Nephron (organoid): ENCODE data around the gene SLC22A4.
A peak's percentile ranks its signal among the peaks of the same experiment; 100 is the strongest.

Experiments
- H3K27ac Mint-ChIP-seq, 3 experiments: 2 replicates each; pipeline ENCODE4 v1.8.0; 2020; ENCODE audit warnings: mixed read lengths in 3 of 3, mild to moderate bottlenecking in 2 of 3, moderate library complexity in 1 of 3
- H3K27me3 Mint-ChIP-seq: 2 replicates; pipeline ENCODE4 v1.8.0; 2021; ENCODE audit warnings: low read depth, mild to moderate bottlenecking, moderate library complexity, mixed read lengths
- H3K36me3 Mint-ChIP-seq: 2 replicates; pipeline ENCODE4 v1.8.0; 2020; ENCODE audit warnings: low read depth, mixed read lengths
- H3K4me1 Mint-ChIP-seq: 2 replicates; pipeline ENCODE4 v1.8.0; 2020; ENCODE audit warnings: mixed read lengths
- H3K4me3 Mint-ChIP-seq, 3 experiments: 2 replicates each; pipeline ENCODE4 v1.8.0; 2020; ENCODE audit warnings: mild to moderate bottlenecking in 3 of 3, mixed read lengths in 3 of 3, moderate library complexity in 2 of 3
- H3K9me3 Mint-ChIP-seq: 2 replicates; pipeline ENCODE4 v1.8.0; 2020; ENCODE audit warnings: mixed read lengths
- TF ChIP-seq, protein P1 (sequence below), 3 experiments: fragments of 200-600 bp; sonication (generic); IDR thresholded peaks; one replicate each; pipeline ENCODE4 v1.5.0; 2021; ENCODE audit warnings: antibody characterized with exemption in 3 of 3; ENCODE audit not compliant: unreplicated experiment in 3 of 3

Gene SLC22A4

DNA sequence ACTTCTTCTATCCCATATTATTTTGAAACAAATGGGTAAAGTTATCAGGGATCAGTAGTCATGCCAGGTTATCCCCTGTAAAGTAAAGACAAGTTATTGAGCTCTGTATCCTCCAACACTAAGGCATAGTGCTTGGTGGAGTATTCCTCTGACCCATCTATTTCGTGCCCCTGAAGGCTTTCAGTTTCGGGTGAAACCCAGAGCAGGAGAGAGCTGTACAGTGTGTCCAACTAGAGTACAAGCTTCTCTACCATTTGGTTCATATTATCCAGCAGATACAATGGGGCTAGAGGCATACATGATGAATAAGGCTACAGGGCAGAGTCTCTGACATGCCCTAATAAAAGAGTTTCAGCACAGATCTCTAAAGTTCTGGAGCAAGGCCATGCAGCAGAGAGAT, 3.2 kb upstream of the SLC22A4 start:
- H3K4me1 Mint-ChIP-seq, result peaks cover 30% of the 10 kb centered on the region
- no peak overlapping the region for H3K27ac Mint-ChIP-seq
- no peaks in the 10 kb centered on the region for H3K36me3 Mint-ChIP-seq

GRCh38 chr5:132293066-132293991, 865 bp upstream of the SLC22A4 start:
- TF ChIP-seq, protein P1, sequence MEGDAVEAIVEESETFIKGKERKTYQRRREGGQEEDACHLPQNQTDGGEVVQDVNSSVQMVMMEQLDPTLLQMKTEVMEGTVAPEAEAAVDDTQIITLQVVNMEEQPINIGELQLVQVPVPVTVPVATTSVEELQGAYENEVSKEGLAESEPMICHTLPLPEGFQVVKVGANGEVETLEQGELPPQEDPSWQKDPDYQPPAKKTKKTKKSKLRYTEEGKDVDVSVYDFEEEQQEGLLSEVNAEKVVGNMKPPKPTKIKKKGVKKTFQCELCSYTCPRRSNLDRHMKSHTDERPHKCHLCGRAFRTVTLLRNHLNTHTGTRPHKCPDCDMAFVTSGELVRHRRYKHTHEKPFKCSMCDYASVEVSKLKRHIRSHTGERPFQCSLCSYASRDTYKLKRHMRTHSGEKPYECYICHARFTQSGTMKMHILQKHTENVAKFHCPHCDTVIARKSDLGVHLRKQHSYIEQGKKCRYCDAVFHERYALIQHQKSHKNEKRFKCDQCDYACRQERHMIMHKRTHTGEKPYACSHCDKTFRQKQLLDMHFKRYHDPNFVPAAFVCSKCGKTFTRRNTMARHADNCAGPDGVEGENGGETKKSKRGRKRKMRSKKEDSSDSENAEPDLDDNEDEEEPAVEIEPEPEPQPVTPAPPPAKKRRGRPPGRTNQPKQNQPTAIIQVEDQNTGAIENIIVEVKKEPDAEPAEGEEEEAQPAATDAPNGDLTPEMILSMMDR (IDR thresholded peaks at IDR 0.05; ENCODE audit: unreplicated experiment in 3 of 3), result no peak
- H3K4me3 Mint-ChIP-seq, result peak overlapping the region; percentile 95 to 96 (median 96)
- peaks cover 37% of the 10 kb centered on the region for H3K4me1 Mint-ChIP-seq
- H3K27ac Mint-ChIP-seq, result peak overlapping the region; percentile 97 to 99 (median 99)
- H3K27me3 Mint-ChIP-seq, result peaks cover 16% of the 10 kb centered on the region
- H3K9me3 Mint-ChIP-seq, result no peaks in the 10 kb centered on the region
- H3K36me3 Mint-ChIP-seq, result no peaks in the 10 kb centered on the region

More for the DNA sequence above, 3.2 kb upstream of the SLC22A4 start:
- Mint-ChIP-seq H3K9me3 (no peaks in the 10 kb centered on the region), H3K27me3 (peaks cover 9% of the 10 kb centered on the region), H3K4me3 (no peak overlapping the region)
- TF ChIP-seq, protein P1 (IDR thresholded peaks at IDR 0.05; ENCODE audit: unreplicated experiment in 3 of 3), result no peak

GRCh38 chr5:132294728-132295504, 722 bp downstream of the SLC22A4 start:
- Mint-ChIP-seq H3K36me3 (no peaks in the 10 kb centered on the region), H3K4me3 (peak overlapping the region; percentile 95 to 96 (median 96)), H3K4me1 (peaks cover 26% of the 10 kb centered on the region), H3K27ac (peak overlapping the region; percentile 97 to 99 (median 99)), H3K9me3 (no peaks in the 10 kb centered on the region), H3K27me3 (peaks cover 16% of the 10 kb centered on the region)
- TF ChIP-seq, protein P1 (IDR thresholded peaks at IDR 0.05; ENCODE audit: unreplicated experiment in 3 of 3), result no peak

GRCh38 chr5:132295505-132296411, 1.6 kb downstream of the SLC22A4 start:
- Mint-ChIP-seq H3K27ac (peak overlapping the region; percentile 49 to 97 (median 70)), H3K4me3 (peak overlapping the region; percentile 87 to 96 (median 95)), H3K9me3 (no peaks in the 10 kb centered on the region), H3K4me1 (peaks cover 26% of the 10 kb centered on the region), H3K36me3 (no peaks in the 10 kb centered on the region), H3K27me3 (peaks cover 16% of the 10 kb centered on the region)
- TF ChIP-seq, protein P1 (IDR thresholded peaks at IDR 0.05; ENCODE audit: unreplicated experiment in 3 of 3), result no peak

- H3K36me3 Mint-ChIP-seq, result no peaks in the 10 kb centered on the region
- TF ChIP-seq, protein P1 (IDR thresholded peaks at IDR 0.05; ENCODE audit: unreplicated experiment in 3 of 3), result no peak
- H3K4me1 Mint-ChIP-seq, result peaks cover 26% of the 10 kb centered on the region
- no peaks in the 10 kb centered on the region for H3K9me3 Mint-ChIP-seq
- H3K4me3 Mint-ChIP-seq, result peak overlapping the region; percentile 54 to 84 (median 76)
- peaks cover 16% of the 10 kb centered on the region for H3K27me3 Mint-ChIP-seq
- peak overlapping the region in 2 of 3 experiments; percentile 25 to 32 for H3K27ac Mint-ChIP-seq
These were observed 2.3 kb downstream of the SLC22A4 start for GRCh38 chr5:132296412-132297016.
